Vagina (tissue), 2 donors: ENCODE results near the gene NABP1.

Source experiments
- POLR2A ChIP-seq, 2 donors: fragments of 450-650 bp; IDR thresholded peaks; one replicate each; pipeline ENCODE4 v1.6.1; 2017; ENCODE audit warnings: antibody characterized with exemption in 2 of 2, mild to moderate bottlenecking in 2 of 2, moderate library complexity in 2 of 2
- POLR2AphosphoS5 ChIP-seq, 2 donors: sonication (generic); formaldehyde crosslinking; IDR thresholded peaks; one replicate each; pipeline ENCODE4 v1.9.0; 2017; ENCODE audit warnings: antibody characterized with exemption in 2 of 2, mild to moderate bottlenecking in 2 of 2, low read depth in 1 of 2; ENCODE audit not compliant: insufficient read depth in 1 of 2
- TF ChIP-seq, protein P1 (sequence below), 3 experiments: fragments of 450-650 bp in 2 of 3; fragments of 200-600 bp in 1 of 3; sonication (generic) in 1 of 3; IDR thresholded peaks; one replicate each; pipeline ENCODE4 v1.5.1; 2017 to 2019; ENCODE audit warnings: antibody characterized with exemption in 3 of 3, mild to moderate bottlenecking in 2 of 3, moderate library complexity in 2 of 3

DNA sequence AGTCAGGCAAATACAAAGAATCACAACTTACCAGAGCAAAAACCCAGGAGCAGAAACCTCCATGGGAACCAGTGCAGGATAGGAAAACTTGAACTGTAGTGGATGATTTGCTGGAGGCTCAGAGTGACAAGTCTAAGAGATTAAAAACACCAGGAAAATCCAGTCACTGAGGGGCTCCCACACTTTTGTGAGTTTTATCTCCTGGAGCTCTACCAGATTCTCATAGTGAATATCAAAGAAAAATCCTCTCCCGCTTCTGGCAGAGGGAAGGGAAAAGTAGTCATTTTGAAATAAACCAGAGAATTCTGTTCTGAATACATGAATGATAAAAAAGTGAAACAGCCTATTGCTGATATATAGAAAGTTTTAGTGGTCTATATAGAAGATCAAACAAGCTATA lies 23.1 kb downstream of the NABP1 start:
- TF ChIP-seq, protein P1, sequence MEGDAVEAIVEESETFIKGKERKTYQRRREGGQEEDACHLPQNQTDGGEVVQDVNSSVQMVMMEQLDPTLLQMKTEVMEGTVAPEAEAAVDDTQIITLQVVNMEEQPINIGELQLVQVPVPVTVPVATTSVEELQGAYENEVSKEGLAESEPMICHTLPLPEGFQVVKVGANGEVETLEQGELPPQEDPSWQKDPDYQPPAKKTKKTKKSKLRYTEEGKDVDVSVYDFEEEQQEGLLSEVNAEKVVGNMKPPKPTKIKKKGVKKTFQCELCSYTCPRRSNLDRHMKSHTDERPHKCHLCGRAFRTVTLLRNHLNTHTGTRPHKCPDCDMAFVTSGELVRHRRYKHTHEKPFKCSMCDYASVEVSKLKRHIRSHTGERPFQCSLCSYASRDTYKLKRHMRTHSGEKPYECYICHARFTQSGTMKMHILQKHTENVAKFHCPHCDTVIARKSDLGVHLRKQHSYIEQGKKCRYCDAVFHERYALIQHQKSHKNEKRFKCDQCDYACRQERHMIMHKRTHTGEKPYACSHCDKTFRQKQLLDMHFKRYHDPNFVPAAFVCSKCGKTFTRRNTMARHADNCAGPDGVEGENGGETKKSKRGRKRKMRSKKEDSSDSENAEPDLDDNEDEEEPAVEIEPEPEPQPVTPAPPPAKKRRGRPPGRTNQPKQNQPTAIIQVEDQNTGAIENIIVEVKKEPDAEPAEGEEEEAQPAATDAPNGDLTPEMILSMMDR (IDR thresholded peaks at IDR 0.05) = no peak
- TF ChIP-seq POLR2A (IDR thresholded peaks at IDR 0.05) (no peak), POLR2AphosphoS5 (IDR thresholded peaks at IDR 0.05; ENCODE audit: insufficient read depth in 1 of 2, low read depth in 1 of 2) (no peak)
